ENCODE data around the gene FHIT.

The FHIT gene

GRCh38 chr3:60810881-60811280 is 440.4 kb downstream of the FHIT start:
- no peak for DNase-seq

- DNase-seq: no peak
These were observed 441.2 kb downstream of the FHIT start for GRCh38 chr3:60809857-60810610.

- DNase-seq: no peak
These were observed 447.8 kb downstream of the FHIT start for GRCh38 chr3:60803216-60804173.

- DNase-seq: no peak
These were observed 449.9 kb downstream of the FHIT start for GRCh38 chr3:60801307-60801706.

GRCh38 chr3:60798456-60798855 is 452.8 kb downstream of the FHIT start:
- DNase-seq: no peak

- no peak for DNase-seq
These were observed 458.9 kb downstream of the FHIT start for GRCh38 chr3:60792249-60792852.

- no peak for DNase-seq
These were observed 463.1 kb downstream of the FHIT start for GRCh38 chr3:60788185-60788584.

- DNase-seq: no peak
These were observed 469.3 kb downstream of the FHIT start for GRCh38 chr3:60781935-60782334.

- DNase-seq: no peak
These were observed 471.6 kb downstream of the FHIT start for GRCh38 chr3:60779637-60780036.

GRCh38 chr3:60775985-60776384 is 475.3 kb downstream of the FHIT start:
- DNase-seq: no peak

- no peak for DNase-seq
These were observed 476.6 kb downstream of the FHIT start for GRCh38 chr3:60774617-60775016.

- DNase-seq: no peak
These were observed 478.7 kb downstream of the FHIT start for GRCh38 chr3:60772584-60772983.

GRCh38 chr3:60771766-60772165 is 479.5 kb downstream of the FHIT start:
- DNase-seq: no peak

GRCh38 chr3:60770532-60770931 is 480.7 kb downstream of the FHIT start:
- no peak for DNase-seq

- no peak for DNase-seq
These were observed 483.7 kb downstream of the FHIT start for GRCh38 chr3:60767536-60767935.

- no peak for DNase-seq
These were observed 485.5 kb downstream of the FHIT start for GRCh38 chr3:60765776-60766175.

- DNase-seq: no peak
These were observed 486.4 kb downstream of the FHIT start for GRCh38 chr3:60764870-60765269.

- DNase-seq: no peak
These were observed 491.1 kb downstream of the FHIT start for GRCh38 chr3:60760145-60760544.

GRCh38 chr3:60759439-60759838 is 491.8 kb downstream of the FHIT start:
- no peak for DNase-seq

GRCh38 chr3:60758831-60759230 is 492.4 kb downstream of the FHIT start:
- no peak for DNase-seq

- no peak for DNase-seq
These were observed 493.1 kb downstream of the FHIT start for GRCh38 chr3:60758171-60758570.

GRCh38 chr3:60757724-60758123 is 493.5 kb downstream of the FHIT start:
- DNase-seq: no peak

- DNase-seq: no peak
These were observed 494.8 kb downstream of the FHIT start for GRCh38 chr3:60756241-60757030.

Data from CD4-positive, alpha-beta T cell treated with Interleukin-1 beta for 1 hour (primary cell).